ENCODE data around the gene ZRANB3.
A peak's percentile ranks its signal among the peaks of the same experiment; 100 is the strongest.

- TF ChIP-seq CTCF (IDR thresholded peaks at IDR 0.05; ENCODE audit: low read depth, low read length, missing input control) (no peak), RAD21 (IDR thresholded peaks at IDR 0.05) (peak in 1 of 2 donors; percentile 6), EGR1 (IDR thresholded peaks at IDR 0.05; ENCODE audit: low read depth in 2 of 2) (no peak), MAX (IDR thresholded peaks at IDR 0.05) (no peak), TAF1 (conservative IDR thresholded peaks at IDR 0.05) (no peak), ZBTB33 (IDR thresholded peaks at IDR 0.05) (no peak), REST (IDR thresholded peaks at IDR 0.05) (no peak), ATF3 (IDR thresholded peaks at IDR 0.05) (no peak), GABPA (IDR thresholded peaks at IDR 0.05 in 1 of 2, conservative IDR thresholded peaks at IDR 0.05 in 1 of 2) (no peak), RXRA (IDR thresholded peaks at IDR 0.05) (peak in 1 of 2 donors; percentile 18), YY1 (IDR thresholded peaks at IDR 0.05) (peak; percentile 12), HNF4G (IDR thresholded peaks at IDR 0.05) (no peak), SP1 (IDR thresholded peaks at IDR 0.05) (peak; percentile 3)
Observed at GRCh38 chr2:135202751-135203150, 328.3 kb downstream of the ZRANB3 start.

Measured in liver (tissue), 3 donors.